Neural cell (in vitro differentiated cells): ENCODE data around the gene TAC4. TPM values are rescaled to one million over a fixed set of nuclear protein-coding genes. Genes with fewer than 3 reads are reported as not detected.

Source experiments
- H2AFZ ChIP-seq: fragments of 200-600, 300-800 bp; sonication (generic), shearing (Covaris generic); 2 replicates; pipeline ENCODE4 v1.6.0; 2014; ENCODE audit warnings: low read depth, mild to moderate bottlenecking, antibody characterized with exemption, low read length, moderate library complexity
- H3F3A ChIP-seq: fragments of 200-600 bp; shearing (Covaris generic); 2 replicates; pipeline ENCODE4 v1.6.1; 2016; ENCODE audit warnings: mild to moderate bottlenecking, moderate library complexity, mixed read lengths, antibody characterized with exemption, low read length; ENCODE audit not compliant: insufficient read depth, poor library complexity, severe bottlenecking
- H3K27ac ChIP-seq: fragments of 200-600, 300-800 bp; sonication (generic), shearing (Covaris generic); 2 replicates; pipeline ENCODE4 v1.5.1; 2014; ENCODE audit warnings: mild to moderate bottlenecking, low read length, moderate library complexity
- H3K27me3 ChIP-seq: fragments of 300-800, 200-600 bp; sonication (generic), shearing (Covaris generic); 2 replicates; pipeline ENCODE4 v1.6.0; 2014; ENCODE audit warnings: mild to moderate bottlenecking, low read depth, low read length, moderate library complexity; ENCODE audit not compliant: insufficient read depth
- H3K36me3 ChIP-seq: fragments of 300-800, 200-600 bp; sonication (generic), shearing (Covaris generic); 2 replicates; pipeline ENCODE4 v1.5.1; 2014; ENCODE audit warnings: mild to moderate bottlenecking, antibody characterized with exemption, low read length, moderate library complexity; ENCODE audit not compliant: insufficient read depth
- H3K4me2 ChIP-seq: fragments of 300-800, 200-600 bp; sonication (generic), shearing (Covaris generic); 2 replicates; pipeline ENCODE4 v1.6.0; 2014; ENCODE audit warnings: mild to moderate bottlenecking, low read length
- H3K4me3 ChIP-seq: fragments of 300-800, 200-600 bp; sonication (generic), shearing (Covaris generic); 2 replicates; pipeline ENCODE4 v1.5.1; 2014; ENCODE audit warnings: mild to moderate bottlenecking, low read length, moderate library complexity
- H3K79me2 ChIP-seq: fragments of 200-600 bp; shearing (Covaris generic); replicated peaks from 2 replicates; pipeline ENCODE4 v1.6.0; 2014; ENCODE audit warnings: mild to moderate bottlenecking, low read length, moderate library complexity; ENCODE audit not compliant: insufficient read depth
- H3K9ac ChIP-seq: fragments of 300-800, 200-600 bp; sonication (generic), shearing (Covaris generic); 2 replicates; pipeline ENCODE4 v1.6.1; 2016; ENCODE audit warnings: mild to moderate bottlenecking, low read length, mixed read lengths
- H3K9me2 ChIP-seq: fragments of 200-600 bp; shearing (Covaris generic); 2 replicates; pipeline ENCODE4 v1.6.1; 2016; ENCODE audit warnings: mild to moderate bottlenecking, low read length, mixed read lengths; ENCODE audit not compliant: insufficient read depth
- H3K9me3 ChIP-seq: fragments of 200-600, 300-800 bp; sonication (generic), shearing (Covaris generic); 2 replicates; pipeline ENCODE4 v1.6.1; 2016; ENCODE audit warnings: mild to moderate bottlenecking, mixed run types, low read length, moderate library complexity, mixed read lengths
- H4K20me1 ChIP-seq: fragments of 200-600 bp; shearing (Covaris generic); 2 replicates; pipeline ENCODE4 v1.6.1; 2016; ENCODE audit warnings: mild to moderate bottlenecking, mixed run types; ENCODE audit not compliant: insufficient read depth
- EP300 ChIP-seq: fragments of 450-650 bp; conservative IDR thresholded peaks from 2 replicates; pipeline ENCODE4 v1.6.1; 2014; ENCODE audit warnings: antibody characterized with exemption, mild to moderate bottlenecking, moderate library complexity; ENCODE audit not compliant: poor library complexity, severe bottlenecking
- EZH2 ChIP-seq: fragments of 200-600, 300-800 bp; shearing (Covaris generic), sonication (generic); IDR thresholded peaks from 2 replicates; pipeline ENCODE4 v1.6.1; 2014; ENCODE audit warnings: antibody characterized with exemption, low read length, borderline replicate concordance, mild to moderate bottlenecking; ENCODE audit not compliant: insufficient read depth, poor library complexity, severe bottlenecking
- MXI1 ChIP-seq: fragments of 450-650 bp; conservative IDR thresholded peaks from 2 replicates; pipeline ENCODE4 v1.6.1; 2014; ENCODE audit warnings: antibody characterized with exemption, mild to moderate bottlenecking; ENCODE audit not compliant: poor library complexity, severe bottlenecking
- POLR2AphosphoS5 ChIP-seq: IDR thresholded peaks from 2 replicates; pipeline ENCODE4 v1.6.1; 2012
- RAD21 ChIP-seq: fragments of 450-650 bp; conservative IDR thresholded peaks from 2 replicates; pipeline ENCODE4 v1.6.1; 2014; ENCODE audit warnings: antibody characterized with exemption, mild to moderate bottlenecking, moderate library complexity
- SMC3 ChIP-seq: fragments of 450-650 bp; conservative IDR thresholded peaks from 2 replicates; pipeline ENCODE4 v1.6.1; 2014; ENCODE audit warnings: antibody characterized with exemption, mild to moderate bottlenecking, moderate library complexity; ENCODE audit not compliant: poor library complexity
- TAF1 ChIP-seq: IDR thresholded peaks from 2 replicates; pipeline ENCODE4 v1.6.1; 2012; ENCODE audit warnings: low read depth
- polyA plus RNA-seq: library from polyadenylated mRNA; depleted of rRNA; stranded (reverse); fragments of >200 nt; gene quantifications from 2 replicates; pipeline ENCODE4 v1.2.3, GENCODE V29; 2014
- TF ChIP-seq, protein P1 (sequence below): IDR thresholded peaks from 2 replicates; pipeline ENCODE4 v1.6.1; 2012; ENCODE audit warnings: borderline replicate concordance
- TF ChIP-seq, protein P2 (sequence below): fragments of 450-650 bp; IDR thresholded peaks from 2 replicates; pipeline ENCODE4 v1.5.1; 2014; ENCODE audit warnings: antibody characterized with exemption, mild to moderate bottlenecking, moderate library complexity; ENCODE audit not compliant: poor library complexity, severe bottlenecking

Gene TAC4
- polyA plus RNA-seq, 1 donor from 2014 or later: not detected

DNA sequence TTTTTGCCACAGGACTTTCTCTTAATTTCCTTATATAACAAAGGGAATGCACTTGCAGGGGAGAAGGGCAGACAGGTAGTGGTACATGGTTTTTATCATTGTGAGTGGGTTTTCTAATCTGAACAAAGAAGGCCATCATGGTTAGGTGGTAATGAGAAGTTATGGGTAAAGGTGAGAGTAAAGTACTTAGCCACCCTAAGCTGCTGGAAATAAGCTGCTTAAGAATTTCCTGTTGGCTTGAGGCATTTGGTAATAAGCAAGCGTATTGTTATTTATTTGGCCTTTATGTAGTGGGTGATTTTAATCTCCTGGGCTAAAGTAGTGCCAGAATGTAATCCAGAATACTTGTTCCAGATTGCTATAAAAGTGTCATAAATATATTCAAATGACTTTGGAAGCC lies 27.1 kb downstream of the TAC4 start:
- no peaks in the 10 kb centered on the region for H3K9me2 ChIP-seq
- no peak overlapping the region for H3K4me2 ChIP-seq
- H3K27me3 ChIP-seq: no peaks in the 10 kb centered on the region
- H4K20me1 ChIP-seq: no peaks in the 10 kb centered on the region
- peaks cover 18% of the 10 kb centered on the region for H3K36me3 ChIP-seq
- peaks cover 22% of the 10 kb centered on the region for H3K79me2 ChIP-seq
- no peak overlapping the region for H3K4me3 ChIP-seq
- no peak overlapping the region for H3K27ac ChIP-seq
- H2AFZ ChIP-seq: no peak overlapping the region
- no peaks in the 10 kb centered on the region for H3K9me3 ChIP-seq
- H3K9ac ChIP-seq: no peak overlapping the region
- H3F3A ChIP-seq: no peaks in the 10 kb centered on the region
- TF ChIP-seq, protein P1, sequence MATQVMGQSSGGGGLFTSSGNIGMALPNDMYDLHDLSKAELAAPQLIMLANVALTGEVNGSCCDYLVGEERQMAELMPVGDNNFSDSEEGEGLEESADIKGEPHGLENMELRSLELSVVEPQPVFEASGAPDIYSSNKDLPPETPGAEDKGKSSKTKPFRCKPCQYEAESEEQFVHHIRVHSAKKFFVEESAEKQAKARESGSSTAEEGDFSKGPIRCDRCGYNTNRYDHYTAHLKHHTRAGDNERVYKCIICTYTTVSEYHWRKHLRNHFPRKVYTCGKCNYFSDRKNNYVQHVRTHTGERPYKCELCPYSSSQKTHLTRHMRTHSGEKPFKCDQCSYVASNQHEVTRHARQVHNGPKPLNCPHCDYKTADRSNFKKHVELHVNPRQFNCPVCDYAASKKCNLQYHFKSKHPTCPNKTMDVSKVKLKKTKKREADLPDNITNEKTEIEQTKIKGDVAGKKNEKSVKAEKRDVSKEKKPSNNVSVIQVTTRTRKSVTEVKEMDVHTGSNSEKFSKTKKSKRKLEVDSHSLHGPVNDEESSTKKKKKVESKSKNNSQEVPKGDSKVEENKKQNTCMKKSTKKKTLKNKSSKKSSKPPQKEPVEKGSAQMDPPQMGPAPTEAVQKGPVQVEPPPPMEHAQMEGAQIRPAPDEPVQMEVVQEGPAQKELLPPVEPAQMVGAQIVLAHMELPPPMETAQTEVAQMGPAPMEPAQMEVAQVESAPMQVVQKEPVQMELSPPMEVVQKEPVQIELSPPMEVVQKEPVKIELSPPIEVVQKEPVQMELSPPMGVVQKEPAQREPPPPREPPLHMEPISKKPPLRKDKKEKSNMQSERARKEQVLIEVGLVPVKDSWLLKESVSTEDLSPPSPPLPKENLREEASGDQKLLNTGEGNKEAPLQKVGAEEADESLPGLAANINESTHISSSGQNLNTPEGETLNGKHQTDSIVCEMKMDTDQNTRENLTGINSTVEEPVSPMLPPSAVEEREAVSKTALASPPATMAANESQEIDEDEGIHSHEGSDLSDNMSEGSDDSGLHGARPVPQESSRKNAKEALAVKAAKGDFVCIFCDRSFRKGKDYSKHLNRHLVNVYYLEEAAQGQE: no peak
- no peak for TF ChIP-seq POLR2AphosphoS5

DNA sequence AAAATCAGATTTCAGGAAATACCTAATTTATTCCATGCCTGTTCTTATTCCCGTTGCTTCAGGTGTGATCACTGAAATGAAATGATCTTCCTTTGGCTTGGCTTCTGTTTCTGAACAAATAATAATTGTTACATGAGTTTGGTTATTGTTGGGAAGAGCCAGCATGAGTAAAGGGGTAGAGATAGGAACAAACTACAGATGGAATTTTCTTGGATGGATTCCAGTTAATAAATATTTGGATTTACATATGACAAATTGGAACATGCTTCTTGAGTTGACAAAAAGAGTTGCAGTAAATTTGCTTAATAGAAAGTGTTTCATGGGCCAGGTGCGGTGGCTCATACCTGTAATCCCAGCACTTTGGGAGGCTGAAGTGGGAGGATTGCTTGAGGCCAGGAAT lies 28.2 kb downstream of the TAC4 start:
- no peaks in the 10 kb centered on the region for H4K20me1 ChIP-seq

More for the DNA sequence above, 28.2 kb downstream of the TAC4 start:
- no peak overlapping the region for H3K9ac ChIP-seq
- no peaks in the 10 kb centered on the region for H3K27me3 ChIP-seq
- H3K9me2 ChIP-seq: no peaks in the 10 kb centered on the region
- H3K27ac ChIP-seq: no peak overlapping the region
- no peak overlapping the region for H3K4me2 ChIP-seq
- no peak overlapping the region for H2AFZ ChIP-seq
- H3K4me3 ChIP-seq: no peak overlapping the region
- no peaks in the 10 kb centered on the region for H3K9me3 ChIP-seq
- TF ChIP-seq EP300 (no peak), TAF1 (no peak), POLR2AphosphoS5 (no peak), EZH2 (no peak), RAD21 (no peak), SMC3 (no peak), MXI1 (no peak)
- TF ChIP-seq, protein P2, sequence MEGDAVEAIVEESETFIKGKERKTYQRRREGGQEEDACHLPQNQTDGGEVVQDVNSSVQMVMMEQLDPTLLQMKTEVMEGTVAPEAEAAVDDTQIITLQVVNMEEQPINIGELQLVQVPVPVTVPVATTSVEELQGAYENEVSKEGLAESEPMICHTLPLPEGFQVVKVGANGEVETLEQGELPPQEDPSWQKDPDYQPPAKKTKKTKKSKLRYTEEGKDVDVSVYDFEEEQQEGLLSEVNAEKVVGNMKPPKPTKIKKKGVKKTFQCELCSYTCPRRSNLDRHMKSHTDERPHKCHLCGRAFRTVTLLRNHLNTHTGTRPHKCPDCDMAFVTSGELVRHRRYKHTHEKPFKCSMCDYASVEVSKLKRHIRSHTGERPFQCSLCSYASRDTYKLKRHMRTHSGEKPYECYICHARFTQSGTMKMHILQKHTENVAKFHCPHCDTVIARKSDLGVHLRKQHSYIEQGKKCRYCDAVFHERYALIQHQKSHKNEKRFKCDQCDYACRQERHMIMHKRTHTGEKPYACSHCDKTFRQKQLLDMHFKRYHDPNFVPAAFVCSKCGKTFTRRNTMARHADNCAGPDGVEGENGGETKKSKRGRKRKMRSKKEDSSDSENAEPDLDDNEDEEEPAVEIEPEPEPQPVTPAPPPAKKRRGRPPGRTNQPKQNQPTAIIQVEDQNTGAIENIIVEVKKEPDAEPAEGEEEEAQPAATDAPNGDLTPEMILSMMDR: no peak
- TF ChIP-seq, protein P1: no peak
- peaks cover 22% of the 10 kb centered on the region for H3K79me2 ChIP-seq
- no peaks in the 10 kb centered on the region for H3F3A ChIP-seq
- peaks cover 16% of the 10 kb centered on the region for H3K36me3 ChIP-seq
